HG02642 (cell line): Measurements from ENCODE around the gene TIGD2.
"Not testable (repeated sequence)": the region's sequence is repeated elsewhere in the genome, so short reads cannot be mapped to it uniquely, and the experiment has no call there.

Source experiments
- ATAC-seq: cut with Tn5 transposase; IDR thresholded peaks from one replicate; pipeline ENCODE4 v1.9.1; 2021; ENCODE audit warnings: mild to moderate bottlenecking; ENCODE audit not compliant: unreplicated experiment, poor library complexity

TIGD2 gene

DNA sequence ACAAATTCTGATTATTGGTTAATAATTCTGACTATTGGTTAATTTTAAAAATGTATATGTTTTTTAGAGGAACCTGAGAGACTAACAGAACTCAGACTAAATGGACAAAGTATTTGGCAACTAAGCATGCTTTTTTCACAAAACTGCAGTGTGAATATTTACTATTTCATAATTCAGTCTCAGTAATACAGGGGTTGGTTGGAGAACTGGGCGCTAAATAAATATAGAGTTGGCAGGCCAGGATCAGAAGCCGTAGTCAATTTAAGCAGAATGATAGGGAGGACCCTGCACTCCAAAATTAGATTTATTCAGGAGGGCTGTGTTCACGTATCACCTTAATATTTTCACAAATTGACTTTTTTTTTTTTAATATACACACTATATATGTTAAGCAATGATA, 5.8 kb downstream of the TIGD2 start:
- ATAC-seq = no peak

DNA sequence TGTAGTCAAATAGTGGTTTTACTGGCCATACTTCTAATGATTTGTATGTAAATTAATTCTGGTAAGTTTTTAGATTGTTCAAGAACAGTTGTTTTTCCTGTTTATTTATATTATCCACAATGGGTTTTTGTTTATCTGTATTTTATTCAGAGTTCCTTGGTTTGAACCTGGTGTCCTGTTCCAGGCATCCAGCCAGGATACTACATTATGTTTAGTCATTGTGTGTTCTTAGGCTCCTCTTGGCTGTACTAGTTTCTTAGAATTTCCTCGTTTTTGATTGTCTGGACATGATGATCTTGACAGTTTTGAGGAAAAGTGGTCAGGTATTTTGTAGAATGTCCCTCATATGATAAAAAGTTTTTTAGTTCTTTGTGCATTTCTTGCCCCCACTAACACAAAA, 7.8 kb downstream of the TIGD2 start:
- no peak for ATAC-seq

DNA sequence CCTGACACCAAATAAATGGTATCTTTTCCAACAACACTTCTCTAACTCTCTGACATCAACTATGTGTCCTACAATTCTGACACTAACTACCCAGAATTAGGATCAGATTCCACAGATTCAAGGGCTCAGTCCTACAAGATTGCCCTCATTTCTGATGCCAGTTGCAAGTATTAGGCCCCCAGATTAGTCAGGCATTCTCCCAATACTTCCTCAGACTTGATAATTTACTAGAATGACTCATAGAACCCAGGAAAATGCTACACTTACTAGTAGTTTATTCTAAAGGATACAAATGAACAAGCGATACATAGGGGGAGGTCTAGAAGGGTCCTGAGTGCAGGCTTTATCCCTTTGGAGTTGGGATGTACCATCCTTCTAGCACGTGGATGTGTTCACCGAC, 8.5 kb downstream of the TIGD2 start:
- ATAC-seq = no peak

DNA sequence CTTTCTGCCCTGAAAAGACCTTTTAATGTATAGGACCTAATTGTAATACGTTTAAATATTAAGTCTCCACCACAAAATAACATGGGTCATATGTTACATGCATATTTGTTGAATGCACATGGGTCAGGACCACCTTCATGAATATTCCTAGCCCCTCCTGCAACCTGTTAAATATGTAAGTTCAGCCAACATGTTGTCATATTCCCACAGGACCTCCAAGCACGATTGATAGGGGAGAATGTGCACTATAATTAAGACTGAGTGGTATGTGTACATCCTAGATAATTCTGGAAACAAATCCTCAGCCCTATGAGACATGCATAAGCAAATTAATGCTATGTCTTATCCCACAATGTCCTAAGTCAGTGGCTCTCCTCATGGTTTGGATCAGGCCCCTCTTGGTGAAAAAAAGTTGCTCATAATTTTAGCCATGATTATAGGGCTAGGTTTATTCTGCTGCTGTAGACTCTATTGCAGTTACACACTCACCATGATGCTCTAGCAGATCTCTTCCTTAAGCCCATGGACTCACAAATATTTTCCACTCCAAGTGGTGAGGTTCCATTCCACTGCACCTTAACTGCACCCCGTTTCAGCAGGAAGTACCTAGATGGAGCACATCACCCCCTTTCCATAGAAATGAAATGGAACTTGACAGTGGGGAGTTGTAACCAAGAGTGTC, 10.2 kb downstream of the TIGD2 start:
- no peak for ATAC-seq

DNA sequence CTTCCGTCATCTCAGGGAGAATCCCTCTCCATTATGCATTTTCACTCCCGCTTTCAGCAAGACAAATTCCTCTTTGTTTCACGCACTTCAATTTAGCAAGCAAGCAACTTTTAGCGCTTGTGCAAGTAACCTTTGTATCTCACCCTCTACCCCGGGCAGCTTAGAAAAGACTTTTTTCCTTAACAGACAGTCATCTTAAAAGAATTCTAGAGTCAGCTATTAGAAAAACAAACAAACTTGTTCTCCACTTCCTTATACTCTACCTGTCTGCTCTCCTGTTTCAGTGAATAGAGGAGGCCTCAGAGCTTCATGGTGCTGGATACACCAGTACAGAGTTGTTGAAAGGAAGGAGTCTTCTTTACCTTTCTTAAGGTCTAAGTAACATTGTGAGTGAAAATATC, 12.1 kb downstream of the TIGD2 start:
- no peak for ATAC-seq

DNA sequence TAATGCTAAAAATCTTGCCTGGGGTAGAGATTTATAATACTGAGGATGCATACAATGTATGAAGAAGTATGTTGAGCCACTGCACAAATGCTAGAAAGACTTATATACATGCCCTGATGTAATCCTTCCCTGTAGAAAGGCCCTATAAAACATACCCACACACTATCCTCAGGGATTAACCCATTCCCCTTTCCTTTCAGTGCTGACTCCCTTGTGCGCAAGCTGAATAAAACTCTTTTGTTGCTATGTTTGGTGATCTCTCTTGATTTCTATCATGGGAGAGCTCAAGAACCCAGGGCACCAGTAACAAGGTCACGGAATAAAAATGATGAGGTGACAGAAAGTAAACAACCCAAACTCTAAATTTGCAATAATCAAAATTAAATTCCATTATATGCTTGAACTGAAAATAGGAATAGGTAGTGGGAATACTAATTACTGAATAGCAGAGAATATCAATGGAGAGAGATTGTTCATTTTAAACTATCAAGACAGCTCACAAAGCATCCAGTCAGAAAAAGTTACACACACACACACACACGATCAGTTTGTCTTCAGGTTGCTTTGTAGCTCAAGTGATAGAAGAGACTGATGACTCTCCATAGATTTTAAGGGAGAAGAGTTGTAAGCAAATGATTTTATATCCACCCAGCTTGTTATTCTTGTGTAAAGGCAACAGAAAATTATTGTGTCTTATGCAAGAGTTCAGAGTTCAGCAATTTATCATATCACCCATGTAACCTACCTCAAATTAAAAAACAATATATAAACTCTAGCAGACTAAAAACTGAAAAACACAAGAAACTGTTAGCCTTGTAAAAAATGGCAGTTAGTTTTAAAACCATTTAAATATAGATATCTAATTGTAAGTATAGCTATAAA, 14.8 kb downstream of the TIGD2 start:
- ATAC-seq = no peak

DNA sequence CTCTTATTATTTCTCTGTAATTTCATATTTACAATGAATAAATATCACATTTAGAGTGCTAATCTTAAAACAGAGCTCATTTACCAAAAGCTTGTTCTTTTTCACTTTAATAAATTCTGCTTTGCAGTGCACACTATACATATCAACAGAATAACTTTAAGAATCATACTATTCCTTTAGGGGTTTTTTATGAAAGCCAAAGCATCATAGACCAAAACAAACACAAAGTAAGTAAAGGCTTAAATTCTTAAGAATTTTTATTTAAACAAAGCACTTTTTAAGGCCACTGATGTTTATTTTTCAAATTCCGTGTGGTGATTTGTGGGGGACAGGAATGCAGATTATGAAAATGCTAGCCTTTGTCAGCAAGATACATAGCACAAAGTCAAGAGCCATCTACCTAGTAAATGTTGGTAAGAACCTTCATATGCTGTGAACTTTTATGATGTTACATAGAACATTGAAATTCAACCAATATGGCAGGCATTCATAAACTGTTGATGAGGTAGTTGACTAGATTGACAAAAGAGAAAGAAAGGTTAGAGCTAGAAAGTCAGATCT, 17.8 kb downstream of the TIGD2 start:
- ATAC-seq = no peak

DNA sequence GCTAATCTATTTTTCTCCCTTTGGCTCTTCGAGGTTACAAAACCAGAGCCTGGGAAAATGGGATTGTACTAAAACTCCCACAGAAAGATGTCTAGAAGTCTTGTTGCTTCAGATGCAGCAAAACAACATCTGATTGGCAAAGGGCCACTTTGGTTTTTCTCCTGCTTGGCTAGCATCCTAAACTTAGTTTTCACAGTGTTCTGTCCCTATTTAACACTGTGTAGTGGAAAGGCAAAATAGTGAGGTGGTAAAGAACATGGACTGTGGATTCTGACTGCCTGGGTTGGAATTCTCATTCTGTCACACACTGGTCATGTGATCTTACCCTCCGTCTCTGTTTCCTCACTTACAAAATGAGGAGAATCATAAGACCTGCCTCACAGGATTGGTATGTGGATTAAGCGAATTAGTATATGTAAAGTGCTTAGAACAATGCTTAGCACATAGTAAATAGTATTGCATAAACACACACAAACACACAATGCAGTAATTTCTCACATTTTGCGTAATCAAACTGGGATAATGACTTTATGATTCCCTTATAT, 23.5 kb downstream of the TIGD2 start:
- ATAC-seq = no peak

DNA sequence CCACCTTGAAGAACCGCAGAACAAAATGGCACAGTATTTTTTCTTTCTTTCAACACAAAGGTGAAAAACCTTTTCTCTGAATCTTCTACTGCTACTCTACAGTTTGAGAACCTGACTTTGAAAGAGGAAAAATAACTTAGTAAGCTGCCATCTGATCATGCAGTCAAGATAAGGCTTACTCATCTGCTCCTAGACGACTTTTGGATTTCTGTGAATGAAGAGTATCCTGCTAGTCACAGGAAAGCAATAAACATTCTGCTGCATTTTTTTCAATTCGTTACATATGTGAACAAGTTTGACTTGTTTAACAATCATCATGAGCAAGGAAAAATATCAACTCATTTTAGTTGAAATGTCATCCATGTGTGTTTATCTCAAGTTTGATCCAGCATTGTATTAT, 25.2 kb downstream of the TIGD2 start:
- ATAC-seq = no peak

DNA sequence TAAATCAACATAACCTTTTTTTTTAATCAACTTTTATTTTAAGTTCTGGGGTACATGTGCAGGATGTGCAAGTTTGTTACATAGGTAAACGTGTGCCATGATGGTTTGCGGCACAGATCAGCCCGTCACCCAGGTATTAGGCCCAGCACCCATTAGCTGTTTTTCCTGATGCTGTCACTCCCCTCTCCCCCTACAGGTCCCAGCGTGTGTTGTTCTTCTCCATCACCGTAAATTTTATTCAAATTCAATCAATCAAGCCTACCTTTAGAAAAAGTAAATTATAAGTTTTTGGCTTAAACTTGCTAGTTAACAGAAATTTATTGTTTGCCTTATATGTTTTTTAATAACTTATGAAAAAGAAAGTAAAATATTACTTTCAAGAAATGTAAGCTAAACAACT, 25.9 kb downstream of the TIGD2 start:
- ATAC-seq = no peak

DNA sequence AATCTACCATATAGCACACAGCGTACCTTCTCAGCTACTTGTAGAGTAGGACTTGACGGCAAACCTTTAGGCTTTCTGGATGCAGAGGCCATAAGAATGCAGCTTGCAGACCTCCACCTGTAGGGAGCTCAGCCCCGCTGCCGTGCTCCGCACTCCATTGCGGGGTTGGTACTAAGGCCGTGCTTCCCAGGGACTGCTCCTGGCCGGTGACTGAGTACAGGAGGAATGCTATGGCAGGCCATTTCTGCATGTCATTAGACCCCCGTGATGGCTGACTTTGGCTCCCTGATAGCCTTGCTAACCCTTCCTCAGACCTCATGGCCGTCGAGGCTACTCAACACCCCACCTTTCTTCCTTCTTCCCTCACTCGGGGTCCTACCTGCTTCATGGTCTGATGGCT, 26.4 kb downstream of the TIGD2 start:
- ATAC-seq = no peak

DNA sequence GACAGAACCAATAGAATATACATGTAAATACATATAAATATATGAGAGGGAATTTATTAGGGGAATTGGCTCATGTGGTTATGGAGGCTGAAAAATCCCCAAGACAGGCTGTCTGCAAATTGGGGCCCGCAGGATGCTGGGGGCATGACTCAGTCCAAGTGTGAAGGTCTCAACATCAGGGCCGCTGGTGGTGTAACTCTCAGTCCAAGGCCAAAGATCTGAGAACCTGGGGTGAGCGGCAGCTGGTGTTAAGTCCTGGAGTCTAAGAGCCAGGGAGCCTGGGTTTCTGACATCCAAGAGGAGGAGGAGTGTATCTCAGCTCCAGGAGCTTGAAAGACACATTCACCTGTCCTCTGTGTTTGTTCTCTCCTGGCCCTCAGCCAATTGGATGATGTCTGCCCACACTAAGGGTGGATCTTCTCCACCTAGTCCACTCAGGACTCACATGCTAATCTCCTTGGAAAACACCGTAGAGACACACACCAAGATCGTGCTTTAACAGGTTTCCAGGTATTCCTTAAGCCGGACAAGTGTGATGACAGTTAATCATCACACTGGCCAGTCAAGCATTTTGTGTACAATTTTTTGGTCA, 28.9 kb downstream of the TIGD2 start:
- ATAC-seq = no peak

DNA sequence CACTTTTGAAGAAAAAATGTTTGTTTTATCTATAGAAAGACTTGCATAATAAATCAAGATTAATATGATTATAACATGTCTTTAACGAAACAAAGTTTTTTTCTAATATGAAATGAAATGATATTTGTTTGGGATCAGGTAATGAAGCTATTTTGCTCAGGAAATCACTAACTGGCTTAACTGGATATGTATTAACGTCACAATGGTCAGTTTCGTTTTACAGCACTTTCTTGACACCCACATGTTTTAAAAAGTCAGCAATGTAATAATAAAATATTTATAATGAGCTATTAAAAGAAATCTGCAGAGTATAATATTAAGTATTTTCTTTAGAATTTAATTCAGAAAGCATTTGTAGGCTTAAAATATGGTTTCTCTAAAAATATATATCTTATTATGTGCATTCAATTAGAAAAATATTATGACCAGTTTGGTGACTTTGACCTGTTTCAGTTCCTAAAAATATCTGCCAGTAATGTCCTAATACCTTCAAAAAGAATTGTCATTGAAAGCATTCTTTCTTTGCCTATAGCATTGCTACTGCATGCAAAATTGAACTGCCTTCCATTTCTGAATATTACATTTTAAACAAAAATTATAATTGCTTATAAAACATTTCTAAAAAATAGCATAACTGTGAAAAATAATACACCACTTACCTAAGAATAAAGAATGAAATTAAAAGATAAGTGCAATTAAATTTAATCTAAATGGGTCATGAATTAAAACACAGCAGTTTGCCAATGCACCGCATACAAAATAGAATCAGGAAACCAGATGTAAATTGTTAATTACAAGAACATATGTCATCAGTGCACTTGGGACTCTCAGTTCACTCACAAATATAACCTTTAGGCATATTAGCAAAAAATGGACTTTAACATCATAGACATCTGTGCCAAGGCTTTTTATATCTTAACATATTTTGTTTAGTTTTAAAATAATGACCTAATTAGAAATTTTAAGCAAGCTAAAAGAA, 31.6 kb downstream of the TIGD2 start:
- peak; percentile 66 for ATAC-seq

DNA sequence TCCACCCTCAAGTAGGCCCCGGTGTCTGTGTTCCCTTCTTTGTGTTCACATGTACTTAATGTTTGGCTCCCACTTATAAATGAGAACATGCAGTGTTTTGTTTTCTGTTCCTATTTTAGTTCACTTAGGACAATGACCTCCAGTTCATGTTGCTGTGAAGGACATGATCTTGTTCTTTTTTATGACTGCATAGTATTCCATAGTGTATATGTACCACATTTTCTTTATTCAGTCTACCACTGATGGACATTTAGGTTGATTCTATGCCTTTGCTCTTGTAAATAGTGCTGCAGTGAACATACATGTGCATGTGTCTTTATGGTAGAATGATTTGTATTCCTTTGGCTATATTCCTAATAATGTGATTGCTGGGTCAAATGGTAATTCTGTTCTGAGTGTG, 33.3 kb downstream of the TIGD2 start:
- not testable (repeated sequence) for ATAC-seq

DNA sequence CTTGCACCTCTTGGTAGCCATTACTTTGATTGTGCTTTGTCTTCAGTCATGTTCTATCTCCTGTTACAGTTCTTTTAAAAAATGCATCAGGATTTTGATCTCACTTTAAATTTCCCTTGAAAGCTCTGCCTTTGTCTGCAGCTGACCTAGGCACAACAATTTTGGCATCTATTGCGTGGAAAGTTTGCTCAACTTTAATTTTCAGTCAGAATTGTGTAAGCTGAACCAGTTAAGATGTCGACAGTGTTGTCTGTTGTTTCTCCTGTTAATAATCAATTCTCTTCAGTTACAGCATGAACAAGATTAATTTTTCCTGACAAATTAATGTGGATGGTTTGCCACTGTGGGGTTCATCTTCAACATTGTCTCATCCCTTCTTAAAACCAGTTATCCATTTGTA, 34.9 kb downstream of the TIGD2 start:
- no peak for ATAC-seq

DNA sequence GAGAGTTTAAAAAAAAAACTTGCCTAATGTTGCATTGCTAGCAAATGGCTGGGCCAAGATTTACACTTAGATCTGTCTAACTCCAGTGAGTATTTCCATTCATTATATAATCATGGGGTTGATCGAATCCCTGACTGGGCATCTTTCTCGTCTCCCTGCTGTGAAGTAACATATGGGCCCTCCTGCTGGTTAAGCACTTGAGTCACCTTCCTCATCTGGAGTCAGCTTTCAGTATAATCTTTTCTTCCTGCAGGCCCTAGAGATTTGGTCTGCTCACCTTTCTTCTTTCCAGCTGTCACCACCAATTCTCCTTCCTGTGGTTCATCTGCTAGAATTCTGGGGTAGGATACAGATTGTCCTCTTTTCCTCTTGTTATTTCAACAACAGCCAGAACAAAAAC, 41.6 kb downstream of the TIGD2 start:
- ATAC-seq = no peak

DNA sequence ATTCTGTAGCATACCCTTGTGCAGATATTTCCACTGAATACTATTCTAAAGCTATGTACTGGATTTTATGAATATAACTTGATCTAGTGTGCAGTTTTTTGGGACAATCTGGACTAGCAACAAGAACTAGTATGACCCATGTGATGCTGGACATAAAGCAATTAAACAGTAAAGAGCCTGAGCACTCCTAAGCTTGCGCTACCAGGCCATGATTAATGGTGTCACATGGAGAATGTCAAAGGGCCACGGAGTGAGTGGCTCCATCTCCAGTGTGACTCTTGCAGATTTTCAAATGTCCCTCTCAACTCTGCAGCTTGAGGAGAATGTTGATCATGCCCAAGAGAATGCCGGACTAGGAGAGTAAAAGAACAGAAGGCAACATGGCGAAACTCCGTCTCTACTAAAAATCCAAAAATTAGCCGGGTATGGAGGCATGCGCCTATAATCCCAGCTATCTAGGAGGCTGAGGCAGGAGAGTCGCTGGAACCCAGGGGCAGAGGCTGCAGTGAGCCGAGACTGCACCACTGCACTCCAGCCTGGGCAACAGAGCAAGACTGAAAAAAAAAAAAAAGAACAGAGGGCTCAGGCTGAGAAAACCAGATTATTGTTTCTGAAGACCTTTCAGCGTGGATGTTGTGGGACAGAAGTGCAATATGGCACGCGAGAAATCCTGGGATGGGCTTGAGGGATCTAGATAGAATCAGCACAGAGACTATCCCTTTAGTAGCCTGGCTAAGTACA, 45.0 kb downstream of the TIGD2 start:
- no peak for ATAC-seq

DNA sequence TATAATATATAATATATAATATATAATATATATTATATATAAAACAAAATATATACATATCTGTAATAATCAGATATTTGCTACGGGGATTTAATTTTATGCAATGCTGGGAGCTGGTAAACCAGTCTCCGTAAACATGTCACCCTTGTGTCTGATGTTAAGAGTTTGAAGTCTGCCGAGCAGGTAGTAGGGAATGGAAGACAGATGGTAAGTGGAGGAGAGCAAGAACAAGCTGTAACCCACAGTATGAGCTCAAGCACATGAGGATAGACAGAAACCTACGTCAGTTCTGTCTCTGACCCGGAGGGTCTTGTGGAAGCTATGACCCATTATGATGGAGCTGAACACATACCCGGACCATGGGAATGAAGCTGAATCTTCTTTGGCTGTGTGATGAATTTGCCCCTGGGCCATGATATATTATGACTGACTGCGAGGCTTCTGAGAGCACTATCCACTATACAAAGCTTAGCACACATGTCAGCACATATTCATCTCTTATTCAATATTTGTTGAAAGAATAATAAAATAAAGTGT, 46.2 kb downstream of the TIGD2 start:
- ATAC-seq = no peak
